Nephron progenitor cell (in vitro differentiated cells): Measurements from ENCODE around the gene FOXN3.

ENCODE experiments used
- DNase-seq: peaks from one replicate; pipeline ENCODE4 v3.0.0; 2021
- H3K27ac Mint-ChIP-seq: 2 replicates; pipeline ENCODE4 v1.8.0; 2021; ENCODE audit warnings: mild to moderate bottlenecking, moderate library complexity, mixed read lengths
- H3K27me3 Mint-ChIP-seq: 2 replicates; pipeline ENCODE4 v1.8.0; 2021; ENCODE audit warnings: mild to moderate bottlenecking, low read depth, mixed read lengths; ENCODE audit not compliant: poor library complexity
- H3K36me3 Mint-ChIP-seq: 2 replicates; pipeline ENCODE4 v1.8.0; 2021; ENCODE audit warnings: low read depth, mixed read lengths
- H3K4me1 Mint-ChIP-seq: 2 replicates; pipeline ENCODE4 v1.8.0; 2021; ENCODE audit warnings: mixed read lengths
- H3K4me3 Mint-ChIP-seq: 2 replicates; pipeline ENCODE4 v1.8.0; 2021; ENCODE audit warnings: mild to moderate bottlenecking, moderate library complexity, mixed read lengths
- H3K9me3 Mint-ChIP-seq: 2 replicates; pipeline ENCODE4 v1.8.0; 2021; ENCODE audit warnings: mild to moderate bottlenecking, moderate library complexity, mixed read lengths
- TF ChIP-seq, protein P1 (sequence below): fragments of 200-600 bp; sonication (generic); IDR thresholded peaks from 2 replicates; pipeline ENCODE4 v1.5.0; 2021; ENCODE audit warnings: antibody characterized with exemption

The FOXN3 gene

DNA sequence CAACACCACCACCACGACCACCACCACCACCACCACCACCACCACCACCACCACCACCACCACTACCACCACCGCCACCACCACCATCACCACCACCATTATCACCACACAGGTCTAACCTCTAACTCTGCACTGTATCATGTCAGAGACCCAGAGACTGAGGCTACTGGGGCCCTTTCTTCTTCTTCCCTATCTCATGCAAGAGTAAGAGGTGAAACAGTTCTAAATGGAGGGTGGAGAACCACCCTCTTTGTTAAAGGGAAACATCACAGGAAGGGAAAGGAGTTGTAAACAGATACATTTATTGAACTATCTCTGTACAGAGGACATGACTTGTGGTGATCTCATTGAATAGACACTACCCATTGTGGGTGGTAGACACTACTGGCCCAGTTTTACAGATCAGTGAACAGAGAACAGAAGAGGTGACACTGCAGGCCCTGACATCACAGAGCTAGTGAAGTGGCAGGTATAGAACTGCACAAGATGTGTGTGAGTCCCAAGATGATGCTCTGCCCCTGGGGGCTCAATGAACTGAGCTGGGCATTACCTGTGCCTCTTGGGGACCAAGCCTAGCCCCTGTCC, 91.6 kb downstream of the FOXN3 start:
- H3K4me1 Mint-ChIP-seq: peaks cover 21% of the 10 kb centered on the region
- H3K4me3 Mint-ChIP-seq: no peak overlapping the region
- peaks cover 52% of the 10 kb centered on the region for H3K36me3 Mint-ChIP-seq
- no peak overlapping the region for H3K27ac Mint-ChIP-seq
- H3K9me3 Mint-ChIP-seq: peaks cover 16% of the 10 kb centered on the region
- TF ChIP-seq, protein P1, sequence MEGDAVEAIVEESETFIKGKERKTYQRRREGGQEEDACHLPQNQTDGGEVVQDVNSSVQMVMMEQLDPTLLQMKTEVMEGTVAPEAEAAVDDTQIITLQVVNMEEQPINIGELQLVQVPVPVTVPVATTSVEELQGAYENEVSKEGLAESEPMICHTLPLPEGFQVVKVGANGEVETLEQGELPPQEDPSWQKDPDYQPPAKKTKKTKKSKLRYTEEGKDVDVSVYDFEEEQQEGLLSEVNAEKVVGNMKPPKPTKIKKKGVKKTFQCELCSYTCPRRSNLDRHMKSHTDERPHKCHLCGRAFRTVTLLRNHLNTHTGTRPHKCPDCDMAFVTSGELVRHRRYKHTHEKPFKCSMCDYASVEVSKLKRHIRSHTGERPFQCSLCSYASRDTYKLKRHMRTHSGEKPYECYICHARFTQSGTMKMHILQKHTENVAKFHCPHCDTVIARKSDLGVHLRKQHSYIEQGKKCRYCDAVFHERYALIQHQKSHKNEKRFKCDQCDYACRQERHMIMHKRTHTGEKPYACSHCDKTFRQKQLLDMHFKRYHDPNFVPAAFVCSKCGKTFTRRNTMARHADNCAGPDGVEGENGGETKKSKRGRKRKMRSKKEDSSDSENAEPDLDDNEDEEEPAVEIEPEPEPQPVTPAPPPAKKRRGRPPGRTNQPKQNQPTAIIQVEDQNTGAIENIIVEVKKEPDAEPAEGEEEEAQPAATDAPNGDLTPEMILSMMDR: no peak
- no peaks in the 10 kb centered on the region for H3K27me3 Mint-ChIP-seq
- DNase-seq: no peak

DNA sequence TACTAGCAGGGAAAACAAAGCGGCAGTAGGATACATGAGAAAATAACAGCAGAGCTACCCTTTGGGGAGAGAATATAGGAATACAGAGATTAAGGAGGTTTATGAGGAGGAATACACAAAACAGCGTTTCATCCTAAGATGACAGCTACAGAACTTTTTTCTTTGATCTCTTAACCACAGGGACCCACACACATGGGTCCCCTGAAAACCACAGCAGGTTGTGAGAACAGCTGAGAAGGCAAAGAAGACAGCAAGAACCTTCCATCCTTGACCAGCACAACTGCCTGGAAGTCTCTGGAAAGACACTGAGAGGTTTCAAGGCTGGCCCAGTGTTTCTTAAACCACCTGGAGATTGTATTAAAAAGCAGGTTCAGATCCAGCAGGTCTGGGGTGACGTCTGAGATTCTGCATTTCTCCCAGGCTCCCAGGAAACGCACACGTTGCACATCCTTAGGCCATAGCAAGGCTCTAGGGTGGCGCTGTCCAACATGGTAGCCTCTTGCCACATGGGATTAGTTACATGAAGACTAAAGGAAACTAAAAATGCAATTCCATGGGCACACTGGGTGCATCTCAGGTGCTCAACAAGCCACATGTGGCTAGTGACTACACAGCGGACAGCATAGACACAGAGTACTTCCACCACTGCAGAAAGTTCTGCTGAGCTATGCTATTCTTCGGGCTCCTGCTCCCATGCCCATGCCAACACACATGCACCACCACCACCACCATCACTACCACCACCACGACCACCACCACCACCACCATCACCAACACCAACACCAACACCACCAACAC, 92.3 kb downstream of the FOXN3 start:
- Mint-ChIP-seq H3K27ac (no peak overlapping the region), H3K9me3 (peaks cover 23% of the 10 kb centered on the region), H3K4me1 (peaks cover 21% of the 10 kb centered on the region), H3K4me3 (no peak overlapping the region), H3K27me3 (no peaks in the 10 kb centered on the region), H3K36me3 (peaks cover 56% of the 10 kb centered on the region)
- DNase-seq: no peak
- TF ChIP-seq, protein P1: no peak

DNA sequence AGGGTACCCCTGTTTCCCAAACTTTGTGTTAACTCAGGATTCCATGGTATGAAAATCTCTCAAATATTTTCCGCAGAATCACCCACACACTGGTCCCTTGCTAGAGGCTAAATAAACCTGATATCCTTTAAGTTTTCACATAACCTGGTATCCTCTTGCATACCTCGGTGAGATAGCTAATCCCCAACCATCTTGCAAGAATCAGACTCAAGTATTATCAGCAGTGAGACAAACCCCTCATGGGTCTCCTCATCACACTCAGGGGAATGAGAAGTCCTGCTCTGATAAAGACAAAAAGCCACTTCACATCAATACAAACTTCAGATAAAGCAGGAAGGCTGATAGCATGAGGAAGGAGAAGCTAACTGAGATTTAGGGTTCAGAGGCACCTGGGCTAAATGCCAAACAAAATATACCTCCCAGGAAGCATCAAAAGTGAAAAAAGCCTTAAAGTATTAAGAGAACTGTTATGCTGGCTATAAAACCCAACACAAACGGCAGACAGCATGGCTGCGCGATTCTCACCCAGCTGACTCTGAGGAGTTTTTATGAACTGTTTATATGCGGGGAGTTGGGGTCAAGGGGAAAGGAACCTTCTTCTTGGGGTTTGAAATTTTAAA, 96.5 kb downstream of the FOXN3 start:
- Mint-ChIP-seq H3K4me1 (peaks cover 6% of the 10 kb centered on the region), H3K9me3 (peaks cover 35% of the 10 kb centered on the region), H3K27me3 (no peaks in the 10 kb centered on the region), H3K4me3 (no peak overlapping the region), H3K27ac (no peak overlapping the region), H3K36me3 (peaks cover 63% of the 10 kb centered on the region)
- TF ChIP-seq, protein P1: no peak
- DNase-seq: no peak

DNA sequence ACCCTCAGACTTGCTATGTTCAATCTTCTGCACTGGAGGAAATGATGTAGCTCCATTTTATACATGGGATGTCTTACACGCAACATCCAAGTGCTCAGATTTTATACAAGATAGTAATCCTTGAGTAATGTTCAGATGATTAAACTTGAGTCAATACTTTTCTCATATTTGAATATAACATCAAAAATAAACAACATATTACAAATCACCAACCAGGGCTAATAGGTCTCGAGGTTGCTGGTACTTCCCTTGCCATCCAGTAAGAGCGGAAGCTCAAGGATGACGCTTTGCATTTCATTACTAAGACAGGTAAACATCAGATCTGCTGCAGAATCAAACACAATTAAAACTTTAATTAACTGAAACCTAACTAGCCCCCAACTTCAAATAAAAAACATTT, 97.3 kb downstream of the FOXN3 start:
- Mint-ChIP-seq H3K9me3 (peaks cover 41% of the 10 kb centered on the region), H3K27ac (no peak overlapping the region), H3K27me3 (no peaks in the 10 kb centered on the region), H3K4me1 (peaks cover 11% of the 10 kb centered on the region), H3K4me3 (no peak overlapping the region), H3K36me3 (peaks cover 66% of the 10 kb centered on the region)
- DNase-seq: no peak
- TF ChIP-seq, protein P1: no peak

DNA sequence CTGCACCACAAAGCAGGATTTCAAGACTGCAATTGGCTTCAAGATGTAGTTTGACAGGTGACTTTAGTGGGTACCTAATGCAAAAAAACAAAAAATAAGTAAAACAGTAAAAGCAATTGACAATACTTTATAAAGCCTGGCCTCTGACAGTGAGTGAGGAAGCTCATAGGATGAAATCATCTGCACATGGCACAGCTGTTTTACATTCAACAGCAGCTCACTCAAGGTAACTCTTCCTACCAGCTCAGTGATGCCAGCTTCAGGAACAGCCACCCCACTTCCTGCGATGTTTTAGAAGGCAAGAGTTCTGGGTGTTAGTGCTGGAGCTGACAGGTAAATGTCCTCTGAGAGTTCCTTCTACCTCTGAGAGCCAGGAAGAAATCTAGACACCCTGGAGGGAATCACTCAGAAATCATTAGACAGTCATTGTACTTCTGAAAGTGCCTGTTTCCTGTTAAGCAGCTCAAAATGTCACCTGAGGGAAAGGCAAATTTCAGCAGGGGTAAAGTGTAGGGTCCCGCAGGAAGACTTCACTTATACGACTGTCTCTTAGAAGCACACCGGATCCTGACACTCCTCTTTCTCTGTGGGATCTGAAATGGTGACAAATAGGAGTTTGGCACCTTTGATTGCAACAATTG, 99.9 kb downstream of the FOXN3 start:
- DNase-seq: no peak
- Mint-ChIP-seq H3K4me1 (peaks cover 11% of the 10 kb centered on the region), H3K27ac (no peak overlapping the region), H3K9me3 (peaks cover 57% of the 10 kb centered on the region), H3K36me3 (peaks cover 74% of the 10 kb centered on the region), H3K4me3 (no peak overlapping the region), H3K27me3 (no peaks in the 10 kb centered on the region)
- TF ChIP-seq, protein P1: no peak
